GM12873 (cell line): ENCODE results near the gene ACAA2.

Experiments used
- CTCF ChIP-seq: IDR thresholded peaks from 2 replicates; pipeline ENCODE4 v1.5.1; 2012; ENCODE audit warnings: low read depth, mild to moderate bottlenecking, moderate library complexity, low read length, control low read depth; ENCODE audit not compliant: insufficient read depth; ENCODE audit errors: missing control alignments

The ACAA2 gene

DNA sequence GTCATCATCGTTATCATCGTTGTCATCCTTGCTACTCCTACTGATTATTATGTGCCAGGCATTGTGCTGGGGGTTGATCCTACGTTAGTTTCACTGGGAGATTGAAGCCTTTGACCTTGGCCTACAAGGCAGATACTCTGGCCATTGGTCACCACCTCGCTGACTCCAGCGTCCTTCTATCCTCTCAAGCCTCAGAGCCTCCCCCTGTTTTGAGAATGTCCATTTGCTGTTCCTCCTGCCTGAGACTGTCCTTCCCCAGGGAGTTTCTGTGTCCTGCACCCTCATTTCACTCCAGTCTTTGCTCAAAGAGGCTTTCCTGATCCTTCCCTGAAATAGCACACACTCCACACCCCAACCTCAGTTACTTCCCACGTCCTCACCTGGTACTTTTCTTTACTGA, 57.8 kb downstream of the ACAA2 start:
- no peak for TF ChIP-seq CTCF

DNA sequence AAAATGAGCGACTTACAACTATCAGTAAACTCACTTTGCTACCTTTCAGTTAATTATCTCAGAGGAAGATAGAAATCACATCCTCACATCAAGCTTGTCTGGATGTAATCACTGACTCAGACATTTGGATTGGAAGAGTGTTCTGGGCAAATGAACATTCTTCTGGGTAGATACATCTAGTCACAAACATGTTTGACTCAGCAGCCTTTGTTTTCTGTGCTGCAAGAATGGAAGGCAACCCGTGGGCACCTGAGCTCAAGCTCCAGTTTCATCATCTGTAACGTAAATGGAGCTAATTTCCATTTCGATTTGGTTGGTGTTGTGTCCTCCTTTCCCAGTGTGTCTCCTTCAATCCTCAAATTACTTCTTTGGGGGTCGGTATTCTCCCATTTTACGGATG, 58.5 kb downstream of the ACAA2 start:
- TF ChIP-seq CTCF = no peak

DNA sequence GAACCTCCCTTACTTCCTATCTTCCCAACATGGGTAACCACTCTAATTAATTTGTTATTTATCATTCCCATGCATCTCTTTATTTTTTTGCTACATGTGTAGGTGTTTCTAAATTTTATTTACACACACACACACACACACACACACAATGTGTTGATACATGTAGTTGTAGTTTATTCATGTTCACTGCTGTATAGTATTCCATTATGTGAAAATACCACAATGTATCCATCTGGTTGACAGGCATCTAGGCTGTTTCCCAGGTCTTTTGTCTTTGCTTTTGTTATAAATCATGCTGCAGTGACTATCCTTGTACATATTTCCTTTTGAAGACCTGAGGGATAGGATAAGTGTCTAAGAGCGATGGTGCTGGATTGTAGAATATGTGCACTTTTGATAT, 59.7 kb downstream of the ACAA2 start:
- no peak for TF ChIP-seq CTCF

DNA sequence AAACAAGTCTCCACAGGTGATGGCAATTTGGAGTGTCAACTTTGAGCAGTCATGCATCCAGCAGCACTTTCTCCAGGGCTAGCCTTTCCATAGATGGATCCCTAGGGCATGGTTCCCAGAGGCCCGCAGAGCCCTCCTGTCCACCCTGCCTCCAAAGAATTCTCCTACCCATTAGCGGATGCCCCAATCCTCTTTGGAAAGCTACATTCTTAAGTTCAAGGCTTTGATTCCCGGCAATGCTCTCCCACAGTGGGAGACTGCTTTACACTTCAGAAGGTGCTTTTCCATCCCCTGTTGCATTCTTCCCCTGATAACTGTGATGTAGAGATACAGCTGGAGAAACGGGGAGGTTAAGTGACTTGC, 61.3 kb downstream of the ACAA2 start:
- no peak for TF ChIP-seq CTCF

- TF ChIP-seq CTCF = no peak
Observed at GRCh38 chr18:49751427-49752094, 61.8 kb downstream of the ACAA2 start.

GRCh38 chr18:49749563-49749962, 63.8 kb downstream of the ACAA2 start:
- TF ChIP-seq CTCF = no peak

DNA sequence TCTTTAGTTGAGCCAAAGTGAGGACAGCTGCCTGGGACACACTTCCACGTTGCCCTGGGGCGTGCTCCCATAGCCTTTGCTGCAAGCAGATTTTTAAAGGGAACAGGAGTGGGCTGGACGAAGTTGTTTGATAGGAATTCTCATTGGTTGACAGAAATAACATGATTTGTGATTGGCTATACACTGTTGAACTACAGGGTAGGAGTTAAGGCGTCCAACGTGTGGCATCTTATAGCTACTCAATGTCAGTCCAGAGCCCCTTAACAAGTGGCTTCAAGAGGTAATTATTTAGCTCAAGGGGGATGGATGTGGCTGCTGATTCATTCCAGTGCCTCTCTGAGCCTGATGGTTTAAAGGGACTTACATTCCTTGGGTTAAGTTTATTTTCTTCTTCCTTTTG, 65.5 kb downstream of the ACAA2 start:
- no peak for TF ChIP-seq CTCF
